Measurements from ENCODE around the gene NHEJ1. TPM values are rescaled to one million over a fixed set of nuclear protein-coding genes. Genes with fewer than 3 reads are reported as not detected.
A peak's percentile ranks its signal among the peaks of the same experiment; 100 is the strongest.

NHEJ1 gene
- total and polyA plus RNA-seq, 2 of the 13 experiments (the other 11 are each of a cell fraction or from before 2014, with no cell fraction given): 30.0 to 30.7 TPM

- TF ChIP-seq MTERF4 (CRISPR knock-in tag; IDR thresholded peaks at IDR 0.05) (no peak), ZNF670 (CRISPR knock-in tag; IDR thresholded peaks at IDR 0.05; ENCODE audit: borderline replicate concordance) (peak; percentile 86), ZNF800 (CRISPR knock-in tag; IDR thresholded peaks at IDR 0.05) (peak; percentile 66; the same call in 1 of the 2 replicates), ARID3A (IDR thresholded peaks at IDR 0.05; ENCODE audit: low read depth, low read length) (peak; percentile 67; the same call in 1 of the 2 replicates), SYNCRIP (IDR thresholded peaks at IDR 0.05; ENCODE audit: insufficient read depth, low read depth, low read length) (no peak), ZHX2 (IDR thresholded peaks at IDR 0.05; ENCODE audit: low read depth) (peak; percentile 59; the same call in 1 of the 2 replicates), ZHX2 (CRISPR knock-in tag; IDR thresholded peaks at IDR 0.05; ENCODE audit: borderline replicate concordance) (peak; percentile 65; the same call in 1 of the 2 replicates), FOXJ3 (CRISPR knock-in tag; IDR thresholded peaks at IDR 0.05; ENCODE audit: borderline replicate concordance) (peak; percentile 91; the same call in 1 of the 2 replicates), ZNF234 (CRISPR knock-in tag; conservative IDR thresholded peaks at IDR 0.05) (no peak), ZNF747 (CRISPR knock-in tag; IDR thresholded peaks at IDR 0.05; ENCODE audit: borderline replicate concordance) (peak; percentile 41; the same call in 1 of the 2 replicates), TSC22D2 (CRISPR knock-in tag; IDR thresholded peaks at IDR 0.05; ENCODE audit: borderline replicate concordance) (no peak), ZBTB33 (CRISPR knock-in tag; IDR thresholded peaks at IDR 0.05) (no peak), DR1 (CRISPR knock-in tag; IDR thresholded peaks at IDR 0.05) (no peak), AKAP8 (CRISPR knock-in tag; IDR thresholded peaks at IDR 0.05) (no peak), ADNP (CRISPR knock-in tag; IDR thresholded peaks at IDR 0.05) (no peak)
These were observed 49.1 kb downstream of the NHEJ1 start (continued) for GRCh38 chr2:219111375-219112061.

Data from HepG2 (cell line).